GM21390 (cell line): ENCODE data around the gene CELA3A.
"Not testable (repeated sequence)": the region's sequence is repeated elsewhere in the genome, so short reads cannot be mapped to it uniquely, and the experiment has no call there.

Experiments
- ATAC-seq: cut with Tn5 transposase; IDR thresholded peaks from one replicate; pipeline ENCODE4 v1.9.1; 2021; ENCODE audit not compliant: unreplicated experiment

The CELA3A gene, protein sequence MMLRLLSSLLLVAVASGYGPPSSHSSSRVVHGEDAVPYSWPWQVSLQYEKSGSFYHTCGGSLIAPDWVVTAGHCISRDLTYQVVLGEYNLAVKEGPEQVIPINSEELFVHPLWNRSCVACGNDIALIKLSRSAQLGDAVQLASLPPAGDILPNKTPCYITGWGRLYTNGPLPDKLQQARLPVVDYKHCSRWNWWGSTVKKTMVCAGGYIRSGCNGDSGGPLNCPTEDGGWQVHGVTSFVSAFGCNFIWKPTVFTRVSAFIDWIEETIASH

DNA sequence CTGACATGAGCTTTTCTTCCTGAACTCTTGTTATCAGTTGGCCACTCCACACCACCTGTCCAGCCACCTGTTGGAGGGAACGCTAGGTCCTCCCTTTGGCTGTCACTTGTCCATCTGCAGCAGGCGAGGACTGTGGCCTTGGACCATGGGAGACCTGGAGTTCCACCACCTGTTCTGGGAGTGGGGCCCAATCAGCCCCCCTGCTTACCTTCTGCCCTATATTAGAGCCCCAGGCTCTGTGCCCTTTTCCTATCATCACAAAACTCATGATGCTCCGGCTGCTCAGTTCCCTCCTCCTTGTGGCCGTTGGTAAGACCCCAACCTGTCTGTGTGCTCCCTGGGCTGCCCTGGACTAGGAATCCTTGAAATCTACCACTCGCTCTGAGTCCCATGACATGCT, at the start of gene CELA3A:
CELA3A (plus strand) TSS at position 249 of the 400 bp plus-strand sequence; CDS start at position 267, 18 bp downstream.
- ATAC-seq: no peak

DNA sequence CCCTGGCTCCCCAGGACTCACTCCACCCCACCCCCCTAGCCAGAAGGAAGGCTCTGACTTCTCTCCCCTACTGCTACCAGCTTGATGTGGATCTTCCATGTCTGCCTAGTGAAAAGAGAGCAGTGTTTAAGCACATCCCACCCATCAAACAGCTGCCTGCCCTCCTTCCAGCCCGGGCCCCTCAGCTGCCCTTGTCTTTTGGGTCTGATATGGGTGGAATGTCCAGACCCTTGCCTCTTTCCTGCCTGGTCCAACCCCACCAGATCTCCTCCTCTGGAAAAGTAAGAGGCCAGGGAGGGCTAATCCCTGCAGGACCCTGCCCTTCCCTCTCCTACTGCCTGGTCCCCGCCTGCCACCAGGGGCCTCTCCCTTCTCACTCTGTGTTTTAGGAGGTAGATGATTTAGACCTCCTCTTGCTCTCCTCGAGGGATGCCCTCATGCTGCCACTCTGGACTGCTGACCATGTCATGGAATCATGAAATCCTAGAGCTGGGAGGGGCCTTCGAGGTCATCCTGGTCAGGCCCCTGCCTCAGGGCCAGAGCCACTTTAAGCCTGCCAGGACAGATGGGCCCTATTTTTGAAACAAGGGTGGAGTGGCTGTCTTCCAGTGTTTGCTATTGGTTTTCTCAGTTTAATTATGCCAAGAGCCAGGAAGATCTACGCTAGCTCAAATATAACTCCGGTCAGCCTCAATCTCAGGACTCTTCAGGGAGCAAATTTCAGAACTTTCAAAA, 48.5 kb upstream of the CELA3A start:
- no peak for ATAC-seq

DNA sequence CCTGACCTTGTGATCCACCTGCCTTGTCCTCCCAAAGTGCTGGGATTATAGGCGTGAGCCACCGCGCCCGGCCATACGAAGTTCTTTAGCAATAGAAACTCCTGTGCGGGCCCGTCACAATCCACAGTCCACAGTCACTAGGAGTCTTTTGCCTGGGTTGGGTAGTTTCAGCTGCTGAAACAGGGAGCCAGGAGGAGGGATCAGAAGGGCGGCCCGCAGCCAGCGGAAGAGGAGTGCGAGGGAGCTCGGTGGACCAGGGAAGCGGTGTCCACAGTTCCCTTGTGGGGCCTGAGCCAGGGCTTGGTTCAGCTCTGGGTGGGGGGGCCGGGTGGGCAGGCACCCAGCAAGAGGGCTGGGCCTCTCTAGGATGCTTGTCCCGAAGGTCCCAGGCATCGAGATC, 46.4 kb upstream of the CELA3A start:
- ATAC-seq: no peak

DNA sequence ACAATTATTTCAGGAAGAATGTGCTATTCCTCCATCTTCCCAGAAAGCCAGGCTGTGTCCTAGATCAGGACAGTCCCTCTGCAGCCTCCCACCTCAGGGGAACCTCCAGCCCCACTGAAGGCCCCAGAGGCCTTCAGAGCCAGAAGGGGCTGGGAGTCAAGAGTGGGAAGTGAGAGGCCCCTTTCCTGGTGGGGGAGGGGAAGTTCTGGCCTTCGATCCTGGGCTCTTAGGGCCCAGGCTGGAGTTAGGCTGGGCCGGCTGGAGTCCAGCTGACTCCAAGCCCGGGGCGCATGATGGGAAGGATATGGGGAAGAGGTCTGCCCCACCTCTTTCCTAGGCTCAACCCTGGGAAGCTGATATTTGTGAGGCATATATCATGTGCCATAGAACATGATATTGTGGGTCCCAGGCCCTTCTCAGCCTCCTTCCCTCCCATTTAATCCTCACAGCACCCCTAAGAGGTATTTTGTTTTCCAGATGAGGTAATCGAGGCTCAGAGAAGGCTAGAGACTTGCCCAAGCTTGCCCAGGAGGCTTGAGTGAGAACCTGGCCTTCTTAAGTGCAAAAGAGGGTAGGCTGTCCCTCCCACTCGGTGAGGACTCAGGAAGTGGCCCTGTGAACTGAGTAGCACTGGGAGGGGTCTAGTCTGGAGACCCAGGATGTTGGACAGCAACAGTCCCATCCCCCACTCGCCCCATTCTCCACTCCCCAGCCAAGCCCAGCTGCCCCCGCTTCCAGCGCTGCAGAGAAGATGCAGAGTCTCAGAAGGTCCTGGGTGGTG, 45.8 kb upstream of the CELA3A start:
- ATAC-seq: no peak

DNA sequence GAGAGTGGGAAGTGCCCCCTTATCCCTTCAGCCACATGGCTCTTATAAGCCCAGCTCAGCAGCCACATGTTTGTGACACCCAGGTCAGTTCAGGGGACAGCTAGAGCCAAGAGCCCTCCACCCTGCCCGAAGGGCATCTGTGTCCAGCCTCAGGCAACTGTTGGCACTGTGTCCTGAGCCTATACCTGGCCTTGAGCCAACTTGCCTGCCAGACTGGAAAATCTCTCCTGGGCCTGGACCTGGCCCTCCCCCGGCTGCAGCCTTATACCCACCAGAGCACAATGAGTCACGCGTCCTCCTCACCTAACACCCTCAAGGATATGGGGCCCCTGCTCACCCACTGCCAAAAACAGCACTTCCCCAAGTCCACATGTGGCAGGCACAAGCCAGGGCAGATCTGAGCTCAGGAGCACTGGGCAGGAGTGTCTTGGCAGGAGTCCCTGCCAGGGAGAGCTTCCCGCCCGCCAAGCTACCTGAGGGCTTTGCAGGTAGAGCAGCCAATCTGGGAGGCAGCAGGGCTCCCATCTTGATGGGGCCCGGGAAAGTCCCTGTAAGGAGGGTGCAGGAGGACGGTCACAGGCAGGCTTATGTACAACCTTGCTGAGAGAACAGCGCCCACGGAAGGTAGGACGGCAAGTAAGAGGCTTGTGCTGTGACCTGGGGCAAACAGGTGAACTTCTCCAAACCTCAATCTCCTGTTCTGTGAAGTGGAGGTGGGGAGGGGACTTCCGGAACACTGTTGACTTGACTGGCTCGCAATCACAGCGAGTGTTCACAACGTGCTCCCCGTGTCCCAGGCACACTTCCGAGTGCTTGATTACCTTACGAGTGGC, 44.5 kb upstream of the CELA3A start:
- ATAC-seq: no peak

DNA sequence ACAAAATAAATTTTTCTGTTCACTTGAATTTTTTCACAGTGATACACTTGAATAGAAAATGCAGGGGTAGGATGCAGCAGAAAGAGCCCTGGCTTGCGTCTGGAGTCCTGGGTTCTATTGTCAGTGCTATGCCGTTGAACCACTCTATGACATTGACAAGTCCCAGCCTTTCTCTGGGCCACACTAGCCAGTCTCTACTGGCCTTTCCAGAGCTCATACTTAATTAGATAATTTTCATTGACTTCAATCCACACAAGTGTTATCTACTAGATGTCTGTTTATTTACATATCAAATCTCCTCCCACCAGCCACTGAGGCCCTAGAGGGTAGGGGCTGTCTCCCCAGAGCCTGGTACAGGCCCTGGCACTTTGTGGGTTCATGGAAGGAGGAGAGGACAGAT, 40.1 kb upstream of the CELA3A start:
- no peak for ATAC-seq

DNA sequence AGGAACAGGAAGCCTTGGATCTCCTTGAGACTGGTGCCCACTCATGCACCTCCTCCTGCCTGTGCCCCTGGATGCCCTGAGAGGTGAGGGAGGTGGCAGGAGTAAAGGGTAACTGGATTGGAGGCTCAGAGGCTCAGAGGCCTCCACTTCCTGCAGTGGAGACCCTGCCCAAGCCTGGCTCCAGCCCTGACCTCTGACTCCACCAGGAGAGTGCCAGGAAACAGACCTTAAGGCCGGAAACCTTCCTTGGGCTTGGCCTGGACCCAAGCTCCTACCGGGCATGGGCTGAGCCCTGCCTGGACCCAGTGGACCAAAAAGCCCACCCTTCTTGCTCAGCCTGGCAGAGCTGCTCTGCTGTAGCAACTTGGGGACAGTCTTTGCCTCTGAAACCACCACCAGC, 39.7 kb upstream of the CELA3A start:
- no peak for ATAC-seq

DNA sequence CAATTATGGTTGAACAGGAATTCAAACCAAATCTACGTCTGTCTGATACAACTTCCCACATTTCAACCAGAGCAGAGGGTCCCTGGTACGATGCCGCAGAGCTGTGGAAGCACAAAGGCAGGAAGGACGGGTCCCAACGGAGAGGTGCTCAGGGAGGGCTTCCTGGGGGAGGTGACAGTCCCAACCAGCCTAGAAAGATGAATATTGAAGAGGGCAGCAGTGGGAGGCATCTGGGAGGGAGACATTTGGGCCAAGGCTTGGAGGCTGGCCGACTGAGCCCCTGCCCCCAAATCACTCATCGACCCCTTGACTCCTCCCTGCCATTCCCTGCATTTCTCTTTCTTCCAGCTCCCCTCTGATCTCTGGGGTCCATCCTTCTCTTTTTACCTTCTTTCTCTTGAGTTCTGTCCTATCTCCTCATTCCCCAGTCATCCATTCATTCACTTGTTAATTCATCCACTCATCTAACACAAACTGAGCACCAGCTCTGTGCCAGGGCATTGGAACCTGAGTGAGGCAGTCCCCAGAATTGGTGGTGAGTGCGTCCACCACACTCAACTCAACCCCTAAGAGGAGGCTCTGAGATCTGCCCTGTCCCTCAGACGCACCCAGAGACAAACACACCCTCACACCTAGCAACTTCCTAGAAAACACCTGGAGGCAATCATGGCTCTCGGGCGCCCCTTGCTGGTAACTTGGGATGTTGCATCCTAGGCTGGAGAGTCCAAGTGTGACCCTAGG, 37.8 kb upstream of the CELA3A start:
- ATAC-seq: no peak

DNA sequence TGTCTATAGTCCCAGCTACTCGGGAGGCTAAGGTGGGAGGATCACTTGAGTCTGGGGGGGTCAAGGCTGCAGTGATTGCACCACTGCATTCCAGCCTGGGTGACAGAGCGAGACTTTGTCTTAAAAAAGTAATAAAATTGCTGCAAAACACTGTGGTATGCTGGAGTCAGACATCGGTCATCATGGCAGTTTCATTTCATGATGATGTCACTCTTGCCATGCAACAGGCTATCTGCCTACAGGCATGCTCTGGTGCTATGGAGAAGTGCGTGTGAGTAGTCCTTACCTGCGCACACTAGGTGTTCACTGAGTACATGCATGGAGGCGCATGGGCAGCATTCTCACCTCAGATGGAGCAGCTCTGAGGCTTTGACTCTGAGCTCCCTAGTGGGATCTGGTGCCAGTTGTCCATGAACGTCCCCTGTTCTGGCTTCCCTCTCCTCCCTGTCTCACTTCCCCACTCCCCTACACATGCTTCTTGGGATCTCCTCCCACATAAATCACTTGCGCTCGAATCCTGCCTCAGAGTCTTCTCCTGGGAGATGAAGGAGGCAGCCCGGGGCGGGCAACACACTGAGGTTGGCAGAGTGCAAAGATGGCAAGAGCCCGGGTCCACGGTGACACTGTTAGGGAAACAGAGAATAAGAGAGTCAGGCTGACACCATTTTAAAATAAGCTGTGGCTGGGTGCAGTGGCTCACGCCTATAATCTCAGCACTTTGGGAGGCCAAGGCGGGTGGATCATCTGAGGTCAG, 35.0 kb upstream of the CELA3A start:
- no peak for ATAC-seq

DNA sequence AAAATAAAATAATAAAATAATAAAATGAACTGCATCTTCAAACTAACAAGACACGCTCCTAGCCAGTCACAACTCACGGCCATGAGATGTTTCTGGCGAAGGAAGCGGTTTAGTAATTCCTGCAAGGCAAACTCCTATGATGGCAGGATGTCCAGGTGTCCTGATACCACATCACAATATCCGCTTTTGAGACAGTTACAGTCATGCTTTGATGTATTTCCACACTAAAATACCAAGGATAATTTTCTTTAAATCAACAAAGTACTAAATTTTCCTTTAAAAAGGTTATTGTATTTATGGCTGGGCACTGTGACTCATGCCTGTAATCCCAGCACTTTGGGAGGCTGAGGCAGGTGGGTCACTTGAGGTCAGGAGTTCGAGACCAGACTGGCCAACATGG, 34.2 kb upstream of the CELA3A start:
- not testable (repeated sequence) for ATAC-seq

DNA sequence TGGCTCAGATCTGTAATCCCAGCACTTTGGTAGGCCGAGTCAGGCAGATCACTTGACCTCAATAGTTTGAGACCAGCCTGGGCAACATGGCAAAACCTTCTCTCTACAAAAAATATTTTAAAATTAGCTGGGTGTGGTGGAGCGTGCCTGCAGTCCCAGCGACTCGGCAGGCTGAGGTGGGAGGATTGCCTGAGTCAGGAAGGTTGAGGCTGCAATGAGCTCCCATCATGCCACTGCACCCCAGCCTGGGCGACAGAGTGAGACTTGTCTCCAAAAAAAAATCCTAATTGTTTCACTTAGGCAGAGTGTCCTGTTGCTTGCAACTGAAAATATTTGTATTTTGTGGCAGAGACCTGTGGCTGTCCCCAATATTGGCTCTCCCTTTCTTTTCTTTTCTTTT, 32.4 kb upstream of the CELA3A start:
- not testable (repeated sequence) for ATAC-seq

DNA sequence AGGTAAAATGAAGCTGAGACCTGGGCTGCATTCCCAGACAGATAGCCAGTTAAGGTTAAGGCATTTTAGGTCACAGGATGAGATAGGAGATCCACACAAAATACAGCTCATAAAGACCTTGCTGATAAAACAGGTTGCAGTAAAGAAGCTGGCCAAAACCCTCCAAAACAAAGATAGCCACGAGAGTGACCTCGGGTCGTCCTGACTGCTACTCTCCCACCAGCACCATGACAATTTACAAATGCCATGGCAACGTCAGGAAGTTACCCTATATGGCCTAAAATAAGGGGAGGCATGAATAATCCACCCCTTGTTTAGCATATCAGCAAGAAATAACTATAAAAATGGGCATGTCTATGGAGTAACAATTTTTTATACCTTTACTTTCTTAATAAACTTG, 30.9 kb upstream of the CELA3A start:
- not testable (repeated sequence) for ATAC-seq

DNA sequence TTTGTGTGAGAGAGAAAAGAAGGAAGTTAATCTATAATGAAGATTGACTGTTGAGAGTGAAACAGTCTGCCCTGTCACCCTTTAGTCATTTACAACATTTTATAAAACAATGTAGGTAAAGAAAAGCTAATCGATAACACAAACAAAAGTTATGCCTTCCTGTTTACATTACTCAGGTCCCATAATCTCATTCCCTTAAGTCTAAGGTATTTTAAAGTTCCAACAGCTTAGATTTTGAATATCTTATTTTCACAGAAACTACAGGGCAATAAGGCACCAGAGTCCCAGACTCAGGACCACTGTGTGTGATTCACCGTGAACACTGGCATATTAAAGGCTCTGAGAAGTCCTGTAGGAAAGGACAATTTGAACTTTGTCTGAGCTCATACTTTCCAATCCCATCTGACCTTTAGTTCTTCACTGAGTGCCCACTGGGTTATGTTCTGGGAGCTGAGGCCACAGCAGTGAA, 28.4 kb upstream of the CELA3A start:
- not testable (repeated sequence) for ATAC-seq

DNA sequence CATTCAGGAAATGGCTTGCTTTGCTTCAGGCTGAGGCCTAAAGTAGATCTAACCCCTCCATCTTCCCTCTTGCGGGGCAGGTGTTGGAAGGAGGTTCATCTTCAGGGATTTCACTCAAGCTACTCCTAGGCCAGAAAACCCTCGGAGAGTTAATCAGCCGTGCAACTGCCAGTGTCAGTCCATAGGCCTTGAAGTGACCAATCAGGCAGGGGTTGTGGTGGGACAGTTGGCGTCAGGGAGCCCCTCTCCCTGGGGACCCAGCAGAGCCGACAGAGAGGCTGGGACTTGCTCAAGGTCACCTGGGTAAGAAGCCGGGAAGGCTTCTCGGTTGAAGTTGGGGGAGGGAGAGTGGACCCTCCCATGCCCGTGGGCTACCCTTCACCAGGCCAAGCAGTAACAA, 27.5 kb upstream of the CELA3A start:
- ATAC-seq: not testable (repeated sequence)

DNA sequence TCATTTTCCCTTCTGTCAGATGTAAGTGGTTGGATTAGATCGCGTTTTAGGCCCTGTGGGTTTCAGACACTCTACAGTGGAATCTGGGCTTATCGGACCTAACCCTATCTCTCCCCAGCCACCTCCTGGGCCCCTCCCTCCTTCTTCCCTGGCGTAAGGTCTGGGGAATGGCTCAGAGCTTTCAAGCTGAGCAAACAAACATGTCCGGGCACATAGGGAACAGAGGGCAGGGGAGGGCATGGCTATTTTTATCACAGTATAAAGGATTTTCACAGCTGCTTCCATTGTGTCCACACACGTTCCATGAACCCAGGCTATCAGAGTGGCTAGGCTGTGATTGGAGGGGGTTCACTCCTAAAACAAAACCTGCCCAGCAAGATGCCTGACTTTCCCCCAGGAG, 26.8 kb upstream of the CELA3A start:
- not testable (repeated sequence) for ATAC-seq

DNA sequence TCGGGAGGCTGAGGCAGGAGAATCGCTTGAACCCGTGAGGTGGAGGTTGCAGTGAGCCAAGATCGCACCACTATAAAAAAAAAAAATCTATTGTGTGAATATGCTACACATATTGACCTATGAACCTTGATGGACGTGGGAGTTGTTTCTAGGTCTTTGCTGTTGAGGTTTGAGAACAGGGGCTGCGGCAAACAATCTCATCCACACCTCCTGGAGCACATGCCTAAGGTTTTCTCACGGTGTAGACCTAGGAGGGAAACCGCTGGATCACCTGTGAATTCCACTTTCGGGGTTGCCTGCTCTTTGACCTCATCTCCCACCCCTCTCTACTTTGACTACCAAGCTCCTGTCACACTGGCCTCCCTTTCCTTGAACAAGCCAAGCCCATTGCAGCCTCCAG, 26.2 kb upstream of the CELA3A start:
- ATAC-seq: not testable (repeated sequence)

DNA sequence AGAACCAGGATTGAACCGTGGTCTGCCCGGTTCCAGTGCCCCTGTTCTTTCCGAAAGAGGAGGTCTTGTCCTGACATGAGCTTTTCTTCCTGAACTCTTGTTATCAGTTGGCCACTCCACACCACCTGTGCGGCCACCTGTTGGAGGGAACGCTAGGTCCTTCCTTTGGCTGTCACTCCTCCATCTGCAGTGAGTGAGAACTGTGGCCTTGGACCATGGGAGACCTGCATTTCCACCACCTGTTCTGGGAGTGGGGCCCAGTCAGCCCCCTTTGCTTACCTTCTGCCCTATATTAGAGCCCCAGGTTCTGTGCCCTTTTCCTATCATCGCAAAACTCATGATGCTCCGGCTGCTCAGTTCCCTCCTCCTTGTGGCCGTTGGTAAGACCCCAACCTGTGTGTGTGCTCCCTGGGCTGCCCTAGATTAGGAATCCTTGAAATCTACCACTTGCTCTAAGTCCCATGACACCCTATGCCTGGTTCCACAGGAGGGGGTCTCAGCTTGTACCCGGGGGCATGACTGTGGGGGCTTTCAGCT, 24.7 kb upstream of the CELA3A start, which contains the start of gene CELA3B:
CELA3B (plus strand) TSS at position 320 of the 537 bp plus-strand sequence; CDS start at position 338, 18 bp downstream.
- not testable (repeated sequence) for ATAC-seq

DNA sequence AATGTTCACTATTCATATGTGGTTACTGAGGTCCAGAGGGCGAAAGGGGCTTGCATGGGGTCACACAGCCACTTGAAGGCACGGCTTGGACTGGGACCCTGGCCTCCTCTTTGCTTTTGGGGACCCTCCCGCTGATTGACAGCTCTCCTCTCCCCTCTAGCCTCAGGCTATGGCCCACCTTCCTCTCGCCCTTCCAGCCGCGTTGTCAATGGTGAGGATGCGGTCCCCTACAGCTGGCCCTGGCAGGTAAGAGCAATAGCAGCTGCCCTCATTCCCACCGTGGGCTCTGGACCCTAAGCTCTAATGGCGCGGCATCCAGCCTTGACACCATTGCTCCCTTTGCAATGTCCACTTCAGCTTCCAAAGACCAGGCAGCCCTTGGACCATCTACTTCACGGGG, 23.2 kb upstream of the CELA3A start:
- ATAC-seq: not testable (repeated sequence)
